GM18507 (cell line): ENCODE measurements around the gene CKS1B.

Source experiments
- DNase-seq: peaks from one replicate; pipeline ENCODE4 v3.0.0; 2011; ENCODE audit warnings: low read depth; ENCODE audit not compliant: insufficient read length; ENCODE audit errors: extremely low spot score
- FAIRE-seq: peaks from 2 replicates; lab custom pipeline; 2011; peaks lifted over from hg19 to GRCh38; lab: Jason Lieb, UNC

Gene CKS1B

DNA sequence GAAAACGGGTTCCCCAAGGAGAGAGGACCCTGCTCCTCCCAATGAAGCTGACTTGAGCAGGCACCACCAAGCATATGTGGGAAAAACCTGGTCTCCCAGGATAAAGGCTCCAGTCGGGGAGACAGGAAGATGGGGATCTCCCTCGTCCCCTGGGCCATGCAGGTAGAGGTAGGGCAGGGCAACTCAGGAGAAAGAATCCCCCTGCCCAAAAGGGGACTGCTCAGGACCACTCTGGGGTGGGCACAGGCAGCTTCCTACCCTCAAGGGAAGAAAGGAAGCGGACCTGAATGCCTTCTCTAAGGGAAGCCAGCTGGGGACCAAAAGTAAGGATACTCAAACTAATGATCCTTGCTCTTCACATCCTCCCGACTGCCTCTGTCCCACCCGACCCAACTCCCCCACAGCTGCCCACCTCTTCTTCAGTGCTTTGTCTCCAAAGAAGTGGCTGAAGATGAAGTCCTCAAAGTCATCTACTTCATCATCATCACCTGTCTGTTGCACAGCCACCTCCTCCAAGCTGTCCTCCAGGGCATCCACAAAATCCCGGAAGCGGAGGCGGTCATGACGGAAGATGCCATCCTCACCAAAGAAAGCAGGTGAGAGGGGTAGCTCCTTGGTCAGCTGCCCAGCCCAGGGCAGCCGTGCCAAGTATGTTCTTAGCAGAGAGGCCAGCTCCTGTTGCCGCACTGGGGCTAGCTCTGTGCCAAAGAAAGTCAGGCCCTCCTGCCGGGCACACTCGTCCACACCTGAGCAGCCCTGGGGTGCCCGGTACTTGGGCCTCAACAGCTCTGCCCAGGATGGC is 29.1 kb upstream of the CKS1B start:
- FAIRE-seq (no peak), DNase-seq (no peak)

DNA sequence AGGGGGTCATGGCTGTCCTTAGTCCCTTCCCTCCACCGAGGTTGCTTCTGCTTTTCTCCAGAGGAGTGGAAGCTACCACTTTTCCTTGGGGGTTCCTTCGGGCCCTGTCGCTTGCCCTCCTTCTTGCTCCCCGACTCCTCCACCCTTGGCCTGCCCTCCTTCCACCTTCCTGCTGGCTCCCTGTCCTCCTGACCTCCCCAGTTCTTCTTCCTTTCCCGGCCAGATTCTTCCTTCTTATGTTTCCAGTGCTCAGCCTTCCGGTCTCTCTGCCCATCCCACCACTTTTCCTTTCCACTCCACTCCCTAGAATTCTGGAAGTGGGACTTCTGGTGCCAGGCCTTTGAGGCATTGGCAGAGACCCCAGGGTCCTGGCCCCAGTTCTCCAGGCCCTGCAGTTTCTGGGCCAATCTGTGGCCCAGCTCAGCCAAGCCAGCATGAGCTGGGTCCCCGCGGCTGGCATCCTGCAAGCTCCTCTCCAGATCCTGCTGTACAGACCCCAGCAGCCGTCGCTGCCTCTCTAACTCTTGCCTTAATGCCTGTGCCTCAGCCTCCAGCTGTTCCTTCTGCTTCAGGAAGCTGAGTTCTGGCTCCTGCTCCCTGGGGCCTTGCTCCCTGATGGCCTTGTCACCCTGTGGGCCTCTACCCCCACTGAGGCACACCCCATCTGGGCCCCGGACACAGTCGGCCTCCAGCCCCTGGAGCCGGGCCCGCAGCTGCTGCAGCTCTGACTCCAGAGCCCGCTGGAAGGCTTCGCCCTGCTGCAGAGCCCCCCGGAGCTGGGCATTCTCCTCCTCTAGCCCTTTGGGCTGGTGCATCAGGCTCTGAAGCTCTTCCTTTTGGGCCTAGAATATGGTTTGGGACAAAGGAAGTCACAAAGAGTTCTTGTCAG is 28.3 kb upstream of the CKS1B start:
- FAIRE-seq = no peak
- no peak for DNase-seq

DNA sequence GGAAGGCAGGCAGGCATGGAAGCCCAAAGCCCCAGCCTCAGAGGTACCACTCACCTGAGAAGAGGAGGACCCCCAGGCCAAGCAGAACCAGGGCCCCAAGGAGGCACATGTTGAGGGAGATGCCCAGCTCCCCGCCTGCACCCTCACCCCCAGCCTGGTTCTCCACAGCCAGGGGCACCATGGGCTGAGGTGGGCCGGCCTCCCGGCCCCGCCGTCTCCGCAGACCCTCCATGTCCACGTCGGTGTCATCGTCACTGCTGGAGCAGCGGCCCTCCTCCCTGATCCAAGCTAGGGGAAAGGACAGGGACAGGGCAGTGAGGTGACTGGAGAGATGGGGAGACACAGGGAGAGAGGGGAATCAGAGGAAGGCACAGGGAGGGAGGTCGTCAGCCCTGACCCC is 26.4 kb upstream of the CKS1B start:
- FAIRE-seq = no peak
- DNase-seq = no peak

DNA sequence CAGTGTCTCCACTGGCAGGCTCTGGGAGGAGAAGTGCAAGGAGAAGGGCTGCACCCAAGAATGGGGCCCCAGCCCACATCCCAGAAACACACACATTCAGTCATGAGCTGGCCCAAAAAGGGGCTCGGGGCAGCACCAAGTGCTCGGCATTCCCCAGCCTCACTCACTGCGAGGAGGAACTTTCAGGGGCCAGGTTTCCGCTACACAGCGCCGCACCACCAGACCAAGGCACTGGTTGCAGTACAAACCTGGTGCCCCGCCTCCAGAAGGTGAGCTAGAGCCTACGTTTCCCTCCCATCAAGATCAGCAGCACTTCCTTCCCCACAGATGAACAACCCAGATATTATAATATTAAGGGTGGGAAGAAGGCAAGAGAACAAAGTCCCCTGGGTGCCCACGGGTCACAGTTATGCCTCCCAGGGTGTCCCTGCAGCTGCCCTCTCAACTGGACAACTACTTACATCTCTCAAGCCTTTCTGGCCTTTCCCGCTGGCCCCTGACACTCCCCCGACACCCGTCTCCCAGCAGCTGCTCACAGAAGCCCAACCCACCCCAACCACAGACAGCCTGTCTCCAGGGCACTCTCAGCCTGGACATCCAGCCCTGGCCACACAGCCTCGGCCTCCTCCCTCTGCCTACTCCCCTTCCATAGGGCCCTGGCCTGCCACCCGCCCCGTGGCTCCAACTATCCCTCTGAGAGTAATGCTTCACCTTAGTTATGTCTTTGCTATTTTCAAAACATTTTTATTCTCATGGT is 22.4 kb upstream of the CKS1B start:
- FAIRE-seq (no peak), DNase-seq (no peak)

DNA sequence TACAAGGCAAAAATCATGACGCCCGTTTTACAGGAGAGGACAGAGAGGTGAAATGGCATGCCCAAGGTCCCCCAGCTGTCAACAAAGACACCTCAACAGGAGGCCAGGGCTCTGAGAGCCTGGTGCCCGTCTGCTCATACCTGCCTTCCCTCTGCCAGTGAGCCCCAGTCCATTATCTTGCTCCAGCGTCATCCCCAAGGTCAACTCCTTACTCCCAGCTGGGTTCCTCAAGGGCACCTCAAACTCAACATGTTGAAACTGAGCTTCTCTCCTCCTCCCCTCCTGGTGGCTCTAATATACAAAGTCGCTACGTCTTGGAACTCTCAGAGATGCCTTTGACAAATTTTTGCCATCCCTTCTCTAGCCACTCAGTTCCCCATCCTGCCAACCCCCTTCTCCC is 21.8 kb upstream of the CKS1B start:
- FAIRE-seq (no peak), DNase-seq (no peak)

DNA sequence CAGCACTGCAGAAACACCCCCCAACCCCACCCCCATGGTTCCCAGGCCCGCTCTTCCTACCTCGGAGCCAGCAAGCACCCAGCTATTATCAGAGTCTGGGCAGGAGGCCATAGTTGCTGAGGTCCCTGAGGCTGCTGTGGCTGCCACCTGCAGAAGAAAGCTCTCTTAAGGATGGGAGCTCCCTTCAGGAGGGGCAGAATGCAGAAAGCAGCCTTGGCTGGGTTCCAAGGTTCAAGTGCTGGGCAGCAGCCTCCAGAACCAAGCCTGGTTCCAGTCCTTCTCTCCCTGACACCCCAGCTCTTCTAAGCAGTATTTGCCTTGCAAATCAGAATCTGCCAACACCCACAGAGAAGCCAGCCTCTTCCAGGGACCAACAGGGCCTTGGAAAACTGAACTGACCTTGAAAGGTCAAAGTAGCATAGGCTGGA is 20.9 kb upstream of the CKS1B start:
- FAIRE-seq = no peak
- no peak for DNase-seq

DNA sequence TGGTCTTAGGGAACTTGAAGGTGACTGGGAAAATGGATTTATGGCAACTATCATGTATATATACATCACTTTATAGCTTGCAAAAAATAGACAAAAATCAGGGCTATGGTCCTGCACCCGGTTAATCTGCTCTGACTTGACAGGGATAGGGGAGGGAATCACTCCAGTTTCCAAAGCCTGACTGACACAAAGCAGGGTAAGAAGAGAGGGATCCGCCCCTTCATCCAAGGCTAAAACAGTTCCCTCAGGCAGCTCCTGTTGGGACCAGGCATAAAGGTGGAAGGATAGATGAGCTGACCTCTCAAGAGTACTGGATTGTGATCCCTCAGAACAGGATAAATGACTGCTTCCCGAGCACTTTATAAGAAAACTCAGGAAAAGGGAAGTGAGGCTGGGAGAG is 19.9 kb upstream of the CKS1B start:
- DNase-seq (no peak), FAIRE-seq (no peak)

DNA sequence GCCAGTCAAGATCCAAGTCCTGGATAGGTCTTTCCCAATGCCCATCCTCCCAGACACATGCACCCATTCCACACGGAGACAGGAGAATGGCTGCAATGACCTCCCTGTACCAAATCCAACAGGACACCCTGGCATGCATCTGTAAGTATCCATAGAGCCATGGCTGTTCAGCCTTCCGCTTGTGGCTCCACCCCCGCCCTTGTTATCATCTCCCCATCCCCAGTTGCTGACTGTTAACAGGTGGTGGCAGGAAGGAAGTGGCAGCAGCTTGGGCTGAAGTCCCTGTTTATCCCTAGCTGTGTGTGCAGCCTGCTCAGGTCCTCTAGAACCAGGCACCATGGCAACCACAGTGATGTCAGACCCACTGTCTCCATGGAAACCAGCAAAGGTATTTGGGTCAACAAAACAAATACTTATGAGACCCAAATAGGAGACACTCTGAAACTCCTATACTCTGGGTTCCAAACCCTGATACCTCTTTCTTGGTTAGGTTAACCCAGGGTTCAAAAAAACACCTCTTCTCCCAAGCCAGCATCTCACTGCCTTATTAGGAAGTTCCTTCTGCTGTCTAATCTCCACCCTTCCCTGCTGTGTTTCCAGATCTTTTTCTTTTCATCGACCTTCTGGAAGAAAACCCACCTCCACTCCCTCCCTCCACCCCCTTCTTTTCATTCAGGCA is 19.3 kb upstream of the CKS1B start:
- FAIRE-seq (peak; percentile 85), DNase-seq (no peak)

DNA sequence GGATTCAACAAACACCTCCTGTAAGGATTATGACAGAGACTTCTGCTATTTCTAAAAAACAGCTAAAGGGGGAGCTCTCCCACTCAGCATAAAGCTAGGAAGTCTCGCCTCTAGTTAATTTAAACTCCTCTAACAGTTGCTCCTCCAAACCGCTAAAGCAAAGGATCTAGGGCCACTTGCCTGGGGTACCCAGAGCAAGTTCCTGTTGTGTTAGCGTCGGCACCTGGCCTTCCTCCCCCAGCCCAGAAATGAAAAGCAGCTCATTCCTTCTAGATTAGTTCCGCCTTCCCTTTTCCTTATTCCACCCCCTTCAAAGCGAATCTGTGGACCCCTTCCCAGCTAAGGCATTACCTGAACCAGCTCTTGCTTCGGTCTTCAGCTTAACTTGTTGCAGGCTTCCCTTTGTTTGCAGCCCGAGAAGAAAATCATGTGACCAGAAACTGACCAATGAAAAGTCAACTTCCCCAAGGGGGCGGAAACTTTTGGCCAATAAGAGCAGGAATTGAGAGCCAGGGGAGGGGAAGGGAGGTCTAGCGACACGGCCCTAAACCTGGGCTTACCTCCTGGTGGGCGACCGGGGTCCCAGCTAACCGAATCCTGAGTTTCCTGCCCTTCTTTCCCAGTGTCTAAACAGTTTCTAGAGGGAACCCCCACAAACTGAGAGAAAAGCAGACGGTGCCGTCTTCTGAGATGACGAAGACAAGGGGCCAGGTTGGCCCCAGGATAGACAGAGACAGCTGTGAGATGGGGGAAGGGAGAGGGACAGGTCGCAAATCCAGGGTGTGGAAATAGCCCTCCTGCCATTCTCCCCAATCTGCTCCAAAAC is 18.6 kb upstream of the CKS1B start, which contains the start of gene PBXIP1:
Gene PBXIP1 (minus strand): TSS at position 382 of the 826 bp plus-strand sequence. CDS start 2,378 bp downstream, outside the sequence.
- DNase-seq (peak; percentile 76), FAIRE-seq (peak; percentile 89)

DNA sequence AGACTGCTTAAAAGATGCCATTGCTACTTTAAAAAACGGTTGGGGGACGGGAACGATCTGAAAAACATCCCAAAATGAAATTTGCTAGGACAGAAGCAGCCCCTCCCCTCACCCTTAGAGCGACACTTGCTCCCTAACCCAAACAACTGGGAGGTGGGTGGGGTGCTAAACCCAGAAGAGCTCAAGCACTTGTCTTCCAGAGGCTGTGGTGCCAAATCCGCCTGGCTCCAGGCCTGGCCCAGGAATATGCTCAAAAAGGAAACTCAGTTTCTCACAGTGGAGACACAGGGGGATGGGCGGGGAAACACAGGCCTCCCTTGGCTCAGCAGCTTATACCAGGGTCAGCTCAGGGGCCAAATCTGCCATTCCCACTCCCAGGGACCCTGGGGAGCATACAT is 17.9 kb upstream of the CKS1B start:
- DNase-seq (no peak), FAIRE-seq (no peak)

DNA sequence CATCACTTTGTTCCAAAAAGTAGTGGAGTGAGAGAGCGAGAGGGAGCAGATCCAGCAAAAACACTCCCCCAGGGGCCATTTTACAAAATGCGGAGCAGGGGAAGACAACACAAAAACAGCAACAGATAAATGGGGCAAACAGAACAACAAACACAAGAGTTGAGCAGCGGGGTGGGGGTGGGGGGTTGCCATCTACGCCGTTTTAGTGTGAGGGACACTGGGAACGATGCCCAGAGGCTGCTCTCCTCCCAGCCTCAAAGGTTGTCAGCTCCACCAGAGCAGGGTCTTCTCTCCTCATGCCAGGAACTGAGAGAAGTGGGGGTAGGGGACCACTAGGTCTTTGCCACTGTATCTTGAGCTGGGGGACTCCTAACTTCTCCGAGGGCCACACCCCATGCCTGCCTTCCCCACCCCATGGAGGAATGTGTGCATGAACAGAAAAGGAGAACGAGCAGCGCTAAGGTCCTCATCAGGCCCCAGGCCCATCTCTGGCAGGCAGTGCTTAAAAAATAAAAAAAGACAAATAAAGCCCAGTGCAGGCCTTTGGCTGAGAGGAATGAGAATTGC is 17.3 kb upstream of the CKS1B start:
- no peak for FAIRE-seq
- no peak for DNase-seq

DNA sequence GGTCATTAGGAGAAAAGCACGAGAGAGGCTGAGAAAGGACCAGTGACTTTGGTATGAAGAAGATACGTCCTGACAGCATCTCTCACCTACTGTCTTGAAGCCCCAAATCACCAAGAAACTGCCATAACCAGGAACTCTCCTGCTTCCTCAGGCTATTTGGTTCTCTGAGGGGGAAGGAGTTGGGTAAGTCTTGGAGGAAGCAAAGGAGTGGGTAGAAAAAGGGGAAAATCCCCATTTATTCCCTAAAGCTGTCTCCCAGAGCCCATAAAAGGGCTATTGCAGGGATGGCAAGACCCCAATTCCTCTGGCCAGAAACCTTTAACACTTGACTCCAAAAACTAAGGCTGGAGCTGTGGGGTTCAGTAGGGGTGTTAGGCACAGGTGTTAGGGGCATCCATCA is 16.4 kb upstream of the CKS1B start:
- FAIRE-seq = no peak
- DNase-seq = no peak

DNA sequence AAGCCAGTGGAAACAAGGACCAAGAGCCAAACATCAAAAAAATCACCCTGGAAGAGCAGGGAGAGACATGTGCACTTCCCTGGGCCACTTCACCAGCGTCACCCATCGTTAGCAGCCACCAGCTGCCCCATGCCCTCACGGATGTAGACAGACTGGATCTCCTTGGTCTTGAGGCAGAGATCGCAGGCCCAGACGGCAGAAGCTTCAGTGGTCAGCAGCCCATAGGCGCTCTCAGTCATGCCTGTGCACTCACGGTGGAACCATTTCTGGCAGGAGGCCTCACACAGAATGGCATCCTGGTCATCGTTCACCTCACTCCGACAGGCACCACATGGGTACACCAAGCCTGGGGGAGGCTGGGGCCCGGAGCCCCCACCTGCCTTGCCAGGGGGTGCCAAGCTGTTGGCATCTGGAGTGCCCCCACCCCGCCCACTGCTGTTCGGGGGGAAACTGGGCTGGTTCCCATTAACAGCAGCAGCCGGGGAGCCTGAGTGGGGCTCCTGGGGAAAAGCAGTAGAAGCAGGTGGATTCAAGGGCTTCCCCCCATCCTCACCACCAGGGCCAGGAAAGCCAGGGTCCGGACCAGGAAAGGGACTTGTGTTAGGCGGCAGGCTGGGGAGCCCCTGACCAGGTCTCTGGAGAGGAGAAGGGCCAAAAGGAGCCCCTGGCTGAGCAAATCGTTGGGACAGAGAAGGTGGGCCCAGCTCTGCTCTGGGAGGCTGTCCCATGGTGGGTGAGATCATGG is 15.6 kb upstream of the CKS1B start:
- no peak for DNase-seq
- no peak for FAIRE-seq

DNA sequence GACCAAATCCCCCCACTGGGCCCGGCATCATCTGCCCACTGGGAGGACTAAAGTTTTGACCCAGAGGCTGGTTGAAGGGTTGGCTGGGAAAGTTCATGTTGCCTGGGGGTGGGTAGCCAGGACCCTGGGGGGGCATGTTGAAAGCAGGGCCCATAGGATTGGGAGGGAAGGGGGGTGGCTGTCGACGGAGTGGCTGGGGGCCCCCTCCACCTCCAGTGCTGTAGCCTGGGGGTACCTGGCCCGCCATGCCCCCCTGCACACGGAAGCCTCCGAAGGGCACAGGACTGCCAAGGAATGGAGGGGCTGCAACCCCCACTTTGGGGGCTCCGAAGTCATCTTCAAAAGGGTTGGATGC is 15.1 kb upstream of the CKS1B start:
- DNase-seq (no peak), FAIRE-seq (no peak)

DNA sequence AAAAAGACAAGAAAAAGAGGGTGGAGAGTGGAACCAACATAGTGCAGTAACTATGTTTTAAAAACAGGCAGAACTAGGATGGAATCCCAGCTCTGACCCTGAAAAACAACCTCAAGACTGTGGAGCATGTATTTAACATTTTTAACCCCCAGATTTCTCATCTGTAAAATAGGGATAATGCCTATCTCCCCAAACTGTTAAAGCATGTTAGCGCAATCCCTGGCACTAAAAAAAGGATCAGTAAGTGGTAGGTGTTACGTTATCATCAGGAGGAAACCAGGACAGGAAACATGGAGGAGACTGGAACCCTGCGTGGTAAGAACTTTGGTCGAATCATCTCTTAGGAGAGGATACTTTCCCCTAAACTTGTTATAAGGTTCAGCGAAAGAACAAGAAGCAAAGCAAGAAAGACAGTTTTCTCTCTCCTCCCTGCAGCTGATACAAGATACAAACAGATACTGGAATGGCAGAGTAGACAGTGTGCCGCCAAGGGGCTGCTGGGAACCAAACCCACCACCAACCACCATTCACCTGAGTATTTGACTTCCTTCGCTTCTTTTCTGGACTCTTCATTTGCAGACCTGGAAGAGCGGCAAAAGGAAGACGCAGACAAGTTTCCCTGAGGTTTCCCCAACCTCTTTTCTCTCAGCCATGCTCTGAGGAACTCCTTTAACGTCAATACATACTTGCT is 13.9 kb upstream of the CKS1B start:
- FAIRE-seq (no peak), DNase-seq (no peak)

DNA sequence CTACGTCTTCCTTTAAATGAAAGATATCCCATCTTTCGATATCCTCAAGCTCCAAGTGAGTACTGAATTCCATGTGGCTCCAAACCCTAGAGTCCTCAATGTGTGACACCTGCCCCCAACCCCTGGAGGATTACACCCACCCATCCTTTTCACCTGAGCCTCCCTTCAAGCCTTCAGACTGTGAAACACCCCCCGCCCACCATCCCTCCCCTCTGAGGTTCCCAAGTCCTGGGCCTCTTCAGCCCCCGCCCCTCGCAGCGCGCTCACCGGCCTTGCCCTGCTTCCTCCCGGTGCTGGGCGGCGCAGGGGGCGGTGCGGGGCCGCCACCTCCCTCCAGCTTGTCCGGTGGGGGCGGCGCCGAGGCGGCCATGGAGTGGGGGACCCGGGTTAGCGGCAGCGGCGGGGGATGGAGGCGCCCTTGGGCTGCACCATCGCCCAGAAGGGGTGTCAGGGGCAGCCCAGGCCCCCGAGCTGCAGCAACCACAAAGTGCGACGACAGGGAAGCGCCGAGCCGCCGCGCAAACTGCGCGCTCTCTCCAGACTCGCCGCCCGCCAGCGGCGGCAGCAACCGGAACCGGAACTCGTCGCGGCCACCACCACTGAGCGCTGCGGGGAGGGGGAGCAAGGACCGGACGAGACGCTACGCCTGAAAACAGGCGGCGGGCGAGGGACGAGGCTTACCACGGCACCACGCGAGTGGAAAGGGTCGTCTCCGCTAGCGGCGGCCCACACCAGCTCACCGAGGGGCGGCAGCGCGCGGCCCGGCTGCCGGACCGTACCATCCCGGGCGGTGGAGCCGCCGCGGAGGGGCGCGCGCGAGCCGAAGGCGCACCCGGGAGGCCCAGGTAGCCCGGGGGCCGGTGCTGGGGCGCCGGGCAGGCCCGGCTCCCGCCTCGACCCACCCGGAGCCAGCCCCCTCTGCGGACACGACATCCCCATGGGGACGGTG is 13.0 kb upstream of the CKS1B start, which contains the start of gene PYGO2:
Gene PYGO2 (minus strand): TSS at position 576 of the 949 bp plus-strand sequence. CDS start 206 bp downstream, at position 370.
- FAIRE-seq (peak; percentile 62), DNase-seq (peak; percentile 75)
